C4-2B (cell line): ENCODE measurements around the gene TGFBR2.

ENCODE experiments used
- H3K27ac ChIP-seq: fragments of 450-650 bp; 2 replicates; pipeline ENCODE4 v1.5.1; 2017
- ZFX ChIP-seq: fragments of 450-650 bp; IDR thresholded peaks from 2 replicates; pipeline ENCODE4 v1.6.1; 2017
- TF ChIP-seq, protein P1 (sequence below): fragments of 450-650 bp; conservative IDR thresholded peaks from 2 replicates; pipeline ENCODE4 v1.5.1; 2017; ENCODE audit warnings: mild to moderate bottlenecking

TGFBR2 gene

GRCh38 chr3:30730967-30731366, 124.6 kb downstream of the TGFBR2 start:
- TF ChIP-seq ZFX = no peak
- TF ChIP-seq, protein P1, sequence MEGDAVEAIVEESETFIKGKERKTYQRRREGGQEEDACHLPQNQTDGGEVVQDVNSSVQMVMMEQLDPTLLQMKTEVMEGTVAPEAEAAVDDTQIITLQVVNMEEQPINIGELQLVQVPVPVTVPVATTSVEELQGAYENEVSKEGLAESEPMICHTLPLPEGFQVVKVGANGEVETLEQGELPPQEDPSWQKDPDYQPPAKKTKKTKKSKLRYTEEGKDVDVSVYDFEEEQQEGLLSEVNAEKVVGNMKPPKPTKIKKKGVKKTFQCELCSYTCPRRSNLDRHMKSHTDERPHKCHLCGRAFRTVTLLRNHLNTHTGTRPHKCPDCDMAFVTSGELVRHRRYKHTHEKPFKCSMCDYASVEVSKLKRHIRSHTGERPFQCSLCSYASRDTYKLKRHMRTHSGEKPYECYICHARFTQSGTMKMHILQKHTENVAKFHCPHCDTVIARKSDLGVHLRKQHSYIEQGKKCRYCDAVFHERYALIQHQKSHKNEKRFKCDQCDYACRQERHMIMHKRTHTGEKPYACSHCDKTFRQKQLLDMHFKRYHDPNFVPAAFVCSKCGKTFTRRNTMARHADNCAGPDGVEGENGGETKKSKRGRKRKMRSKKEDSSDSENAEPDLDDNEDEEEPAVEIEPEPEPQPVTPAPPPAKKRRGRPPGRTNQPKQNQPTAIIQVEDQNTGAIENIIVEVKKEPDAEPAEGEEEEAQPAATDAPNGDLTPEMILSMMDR = no peak
- H3K27ac ChIP-seq = no peak overlapping the region

DNA sequence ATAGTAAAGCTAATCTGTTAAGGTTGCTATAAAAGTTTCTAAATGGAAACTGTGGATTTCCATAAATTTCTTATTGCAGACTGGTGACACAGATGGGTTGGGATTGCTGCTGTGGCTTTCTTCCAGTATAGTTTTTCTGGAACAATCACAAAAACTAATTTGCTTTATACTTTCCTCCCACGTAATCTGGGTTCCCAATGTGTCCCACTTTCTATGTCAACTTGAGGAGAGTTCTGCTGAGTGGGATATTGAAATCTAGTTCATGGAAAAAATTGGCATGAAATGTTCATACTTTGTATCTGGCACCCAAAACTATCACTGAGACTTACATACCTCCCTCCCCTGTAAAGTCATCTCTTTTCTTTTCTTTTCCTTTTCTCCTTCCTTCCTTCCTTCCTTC, 126.8 kb downstream of the TGFBR2 start:
- H3K27ac ChIP-seq = no peak overlapping the region
- no peak for TF ChIP-seq ZFX
- TF ChIP-seq, protein P1 = no peak

DNA sequence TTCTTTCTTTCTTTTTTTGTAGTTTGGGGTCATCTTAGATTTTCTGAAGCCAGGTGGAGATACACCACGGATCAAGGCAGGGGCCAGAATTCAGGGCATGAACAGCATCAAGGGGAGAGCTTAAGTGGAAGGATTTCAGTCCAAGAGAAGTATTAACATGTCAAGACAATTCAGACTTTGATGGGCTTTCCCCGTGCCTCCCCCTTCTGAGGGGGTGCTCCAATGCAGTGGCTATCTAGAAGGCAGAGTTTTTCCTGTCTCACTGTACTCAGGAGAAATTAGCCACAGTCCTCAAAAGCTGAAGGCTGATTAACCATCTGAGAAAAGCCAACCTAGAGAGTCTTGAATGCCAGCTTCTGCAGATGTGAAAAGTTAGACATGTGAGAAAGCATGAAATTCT, 127.3 kb downstream of the TGFBR2 start:
- no peak overlapping the region for H3K27ac ChIP-seq
- TF ChIP-seq ZFX = no peak
- TF ChIP-seq, protein P1 = no peak

GRCh38 chr3:30737743-30738499, 131.5 kb downstream of the TGFBR2 start:
- H3K27ac ChIP-seq = no peak overlapping the region
- no peak for TF ChIP-seq ZFX
- TF ChIP-seq, protein P1 = no peak

DNA sequence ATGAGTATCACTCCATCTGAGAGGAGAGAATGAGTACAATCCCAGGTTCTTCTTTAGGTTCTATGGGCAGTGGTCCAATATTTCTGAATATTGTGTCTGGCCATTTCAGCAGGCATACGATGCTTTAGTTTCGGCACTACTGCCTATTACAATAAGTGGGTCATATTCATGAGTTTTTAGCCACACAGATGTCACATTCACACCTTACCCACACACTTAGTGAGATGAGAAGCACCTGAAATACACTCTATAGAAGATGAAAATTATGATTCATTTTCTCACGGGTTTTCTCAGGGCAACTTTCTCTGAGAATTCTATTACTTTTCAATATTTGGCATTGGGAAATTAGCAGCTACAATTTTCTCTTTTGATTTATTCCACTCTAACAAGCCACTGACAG, 132.2 kb downstream of the TGFBR2 start:
- no peak overlapping the region for H3K27ac ChIP-seq
- no peak for TF ChIP-seq ZFX
- TF ChIP-seq, protein P1 = no peak

DNA sequence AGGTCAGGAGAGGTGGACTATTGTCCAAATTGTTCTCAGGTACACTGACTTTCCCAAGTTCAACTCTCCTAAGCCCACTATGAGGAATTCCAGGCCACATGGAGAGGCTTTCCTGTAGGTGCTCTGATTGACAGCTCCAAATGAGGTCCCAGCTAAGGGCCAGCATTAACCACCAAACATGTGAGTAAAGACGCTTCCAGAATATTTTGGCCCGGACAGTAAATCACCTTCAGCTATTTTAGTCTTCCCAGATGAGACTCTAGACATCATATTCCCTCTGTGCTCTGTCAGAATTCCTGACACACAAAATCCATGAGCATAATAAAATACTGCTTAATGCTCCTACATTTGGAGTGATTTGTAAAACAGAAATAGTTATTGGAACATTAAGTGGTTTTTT, 135.5 kb downstream of the TGFBR2 start:
- H3K27ac ChIP-seq = no peak overlapping the region
- TF ChIP-seq, protein P1 = no peak
- no peak for TF ChIP-seq ZFX

DNA sequence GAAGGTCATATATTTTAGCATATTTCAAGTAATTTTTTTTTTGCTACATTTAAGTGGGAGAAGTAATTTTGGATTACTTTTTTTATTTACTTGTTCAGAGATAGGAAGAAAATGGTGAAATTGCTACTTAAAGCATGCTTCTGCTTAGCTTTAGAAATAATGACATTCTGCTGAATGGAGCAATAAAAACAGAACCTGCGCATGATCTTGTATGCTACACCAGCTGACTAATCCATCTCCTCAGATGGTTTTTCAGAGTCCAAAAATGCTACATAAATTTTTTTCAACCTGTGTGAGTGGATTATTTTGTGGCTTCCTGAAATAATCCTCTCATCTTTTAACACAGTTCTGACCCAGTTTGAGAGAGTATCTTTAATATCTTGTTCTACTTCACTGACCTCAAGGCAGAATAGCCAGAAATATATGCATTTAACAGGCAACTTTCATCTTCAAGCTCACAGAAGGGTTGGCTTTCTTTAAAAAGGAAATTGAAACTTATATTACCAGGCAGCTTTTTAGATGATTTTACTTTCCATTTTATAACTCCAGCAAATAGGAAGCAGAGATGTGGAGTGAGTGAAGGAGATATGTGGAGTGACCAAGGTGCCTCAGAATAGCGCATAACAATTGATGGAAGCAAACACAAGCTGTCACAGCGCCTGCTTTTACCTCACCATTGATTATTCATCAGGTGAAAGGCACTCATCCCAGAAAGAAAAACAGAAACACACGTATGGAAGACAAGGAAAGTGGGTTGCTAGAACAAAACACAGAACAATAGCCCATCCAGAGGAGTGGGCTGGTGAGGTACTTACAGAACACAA, 136.6 kb downstream of the TGFBR2 start:
- TF ChIP-seq, protein P1 = no peak
- TF ChIP-seq ZFX = no peak
- H3K27ac ChIP-seq = no peak overlapping the region
